K562 (cell line): ENCODE results near the gene GEMIN7. TPM values are rescaled to one million over a fixed set of nuclear protein-coding genes. Genes with fewer than 3 reads are reported as not detected.

ENCODE experiments used
- ATF7 ChIP-seq: fragments of 450-650 bp; IDR thresholded peaks from 2 replicates; pipeline ENCODE4 v1.7.1; 2014; ENCODE audit warnings: mild to moderate bottlenecking, moderate library complexity
- BRD4 ChIP-seq: fragments of 200-600 bp; sonication (generic); IDR thresholded peaks from 2 replicates; pipeline ENCODE4 v1.6.1; 2017; ENCODE audit warnings: inconsistent platforms
- CCNT2 ChIP-seq: IDR thresholded peaks from 2 replicates; pipeline ENCODE4 v1.6.1; 2011; ENCODE audit warnings: borderline replicate concordance, low read depth, mild to moderate bottlenecking, moderate library complexity, mixed read lengths, low read length; ENCODE audit not compliant: insufficient read length; ENCODE audit errors: extremely low read depth
- CREB3L1 ChIP-seq: fragments of 450-650 bp; IDR thresholded peaks from 2 replicates; pipeline ENCODE4 v1.6.1; 2014; ENCODE audit warnings: low read depth, mild to moderate bottlenecking, moderate library complexity, borderline replicate concordance
- E2F8 ChIP-seq: fragments of 450-650 bp; IDR thresholded peaks from 2 replicates; pipeline ENCODE4 v1.7.1; 2018; ENCODE audit warnings: mild to moderate bottlenecking, low read depth; ENCODE audit not compliant: partially characterized antibody
- HMGN3 ChIP-seq: IDR thresholded peaks from 2 replicates; pipeline ENCODE4 v1.6.1; 2011; ENCODE audit warnings: borderline replicate concordance, low read depth, mild to moderate bottlenecking, mixed read lengths, low read length; ENCODE audit not compliant: insufficient read length; ENCODE audit errors: extremely low read depth
- KAT2B ChIP-seq: IDR thresholded peaks from one replicate; pipeline ENCODE4 v1.6.1; 2012; ENCODE audit warnings: low read depth, mild to moderate bottlenecking, control low read depth, inconsistent platforms, low read length, moderate library complexity
- KHSRP ChIP-seq: fragments of 450-650 bp; IDR thresholded peaks from 2 replicates; pipeline ENCODE4 v1.6.1; 2017
- NCOA6 ChIP-seq: fragments of 450-650 bp; IDR thresholded peaks from 2 replicates; pipeline ENCODE4 v1.6.1; 2017; ENCODE audit warnings: mild to moderate bottlenecking
- polyA plus RNA-seq, 8 experiments: library from polyadenylated mRNA; depleted of rRNA in 4 of 8; stranded (reverse) in 5 of 8; unstranded in 3 of 8; fragments of >200 nt; fragmentation: Nextera tagmentation in 2 of 8; fragmentation: Illumina TruSeq in 1 of 8; extraction: Ambion mirVana in 2 of 8; extraction: Trizol in 1 of 8; gene quantifications; 2 replicates each; pipeline versions ENCODE4 v1.2.1 to v1.2.3, GENCODE V29; 2011 to 2014; ENCODE audit warnings: inconsistent platforms in 1 of 8, missing spikeins in 1 of 8
- total RNA-seq, 7 experiments: library from RNA; depleted of rRNA in 6 of 7; stranded (reverse); fragments of >200 nt in 6 of 7; fragmentation: Illumina TruSeq in 2 of 7; extraction: Trizol in 2 of 7; gene quantifications; 2 replicates each; pipeline versions ENCODE4 v1.2.1 to v1.2.3, GENCODE V29; 2011 to 2021; ENCODE audit warnings: low replicate concordance in 1 of 7
- TF ChIP-seq, protein P1 (sequence below), 2 experiments: fragments of 450-650 bp; formaldehyde crosslinking in 1 of 2; IDR thresholded peaks; 2 replicates each; pipeline versions ENCODE4 v1.4.0 to v1.6.1; 2014 to 2020; ENCODE audit warnings: mild to moderate bottlenecking in 2 of 2, borderline replicate concordance in 1 of 2, low read depth in 1 of 2
- TF ChIP-seq, protein P2 (sequence below): fragments of 450-650 bp; IDR thresholded peaks from 2 replicates; pipeline ENCODE4 v1.6.1; 2017; ENCODE audit warnings: antibody characterized with exemption

The GEMIN7 gene
- total and polyA plus RNA-seq, 9 of the 15 experiments (the other 6 are each of a cell fraction or from before 2014, with no cell fraction given), result 23.1 to 124 (median 54.9) TPM

- TF ChIP-seq CREB3L1 (peak; percentile 68; the same call in 1 of the 2 replicates), E2F8 (peak; percentile 71), CCNT2 (peak; percentile 86), KHSRP (no peak), ATF7 (peak; percentile 82), BRD4 (peak; percentile 40; the same call in 1 of the 2 replicates), KAT2B (no peak), HMGN3 (peak; percentile 90), NCOA6 (0 out of 2 replicates have a peak, but pooled peaks have one; percentile 22)
- TF ChIP-seq, protein P1, sequence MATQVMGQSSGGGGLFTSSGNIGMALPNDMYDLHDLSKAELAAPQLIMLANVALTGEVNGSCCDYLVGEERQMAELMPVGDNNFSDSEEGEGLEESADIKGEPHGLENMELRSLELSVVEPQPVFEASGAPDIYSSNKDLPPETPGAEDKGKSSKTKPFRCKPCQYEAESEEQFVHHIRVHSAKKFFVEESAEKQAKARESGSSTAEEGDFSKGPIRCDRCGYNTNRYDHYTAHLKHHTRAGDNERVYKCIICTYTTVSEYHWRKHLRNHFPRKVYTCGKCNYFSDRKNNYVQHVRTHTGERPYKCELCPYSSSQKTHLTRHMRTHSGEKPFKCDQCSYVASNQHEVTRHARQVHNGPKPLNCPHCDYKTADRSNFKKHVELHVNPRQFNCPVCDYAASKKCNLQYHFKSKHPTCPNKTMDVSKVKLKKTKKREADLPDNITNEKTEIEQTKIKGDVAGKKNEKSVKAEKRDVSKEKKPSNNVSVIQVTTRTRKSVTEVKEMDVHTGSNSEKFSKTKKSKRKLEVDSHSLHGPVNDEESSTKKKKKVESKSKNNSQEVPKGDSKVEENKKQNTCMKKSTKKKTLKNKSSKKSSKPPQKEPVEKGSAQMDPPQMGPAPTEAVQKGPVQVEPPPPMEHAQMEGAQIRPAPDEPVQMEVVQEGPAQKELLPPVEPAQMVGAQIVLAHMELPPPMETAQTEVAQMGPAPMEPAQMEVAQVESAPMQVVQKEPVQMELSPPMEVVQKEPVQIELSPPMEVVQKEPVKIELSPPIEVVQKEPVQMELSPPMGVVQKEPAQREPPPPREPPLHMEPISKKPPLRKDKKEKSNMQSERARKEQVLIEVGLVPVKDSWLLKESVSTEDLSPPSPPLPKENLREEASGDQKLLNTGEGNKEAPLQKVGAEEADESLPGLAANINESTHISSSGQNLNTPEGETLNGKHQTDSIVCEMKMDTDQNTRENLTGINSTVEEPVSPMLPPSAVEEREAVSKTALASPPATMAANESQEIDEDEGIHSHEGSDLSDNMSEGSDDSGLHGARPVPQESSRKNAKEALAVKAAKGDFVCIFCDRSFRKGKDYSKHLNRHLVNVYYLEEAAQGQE (IDR thresholded peaks at IDR 0.05; ENCODE audit: borderline replicate concordance), result peak; percentile 59
- TF ChIP-seq, protein P1 (CRISPR knock-in tag; IDR thresholded peaks at IDR 0.05; ENCODE audit: low read depth), result peak; percentile 70; the same call in 1 of the 2 replicates
- TF ChIP-seq, protein P2, sequence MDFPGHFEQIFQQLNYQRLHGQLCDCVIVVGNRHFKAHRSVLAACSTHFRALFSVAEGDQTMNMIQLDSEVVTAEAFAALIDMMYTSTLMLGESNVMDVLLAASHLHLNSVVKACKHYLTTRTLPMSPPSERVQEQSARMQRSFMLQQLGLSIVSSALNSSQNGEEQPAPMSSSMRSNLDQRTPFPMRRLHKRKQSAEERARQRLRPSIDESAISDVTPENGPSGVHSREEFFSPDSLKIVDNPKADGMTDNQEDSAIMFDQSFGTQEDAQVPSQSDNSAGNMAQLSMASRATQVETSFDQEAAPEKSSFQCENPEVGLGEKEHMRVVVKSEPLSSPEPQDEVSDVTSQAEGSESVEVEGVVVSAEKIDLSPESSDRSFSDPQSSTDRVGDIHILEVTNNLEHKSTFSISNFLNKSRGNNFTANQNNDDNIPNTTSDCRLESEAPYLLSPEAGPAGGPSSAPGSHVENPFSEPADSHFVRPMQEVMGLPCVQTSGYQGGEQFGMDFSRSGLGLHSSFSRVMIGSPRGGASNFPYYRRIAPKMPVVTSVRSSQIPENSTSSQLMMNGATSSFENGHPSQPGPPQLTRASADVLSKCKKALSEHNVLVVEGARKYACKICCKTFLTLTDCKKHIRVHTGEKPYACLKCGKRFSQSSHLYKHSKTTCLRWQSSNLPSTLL, result no peak
Measured at GRCh38 chr19:45079063-45079910, at the start of gene GEMIN7 (continued).
